Spleen (tissue), 11 donors: ENCODE measurements around the gene GNG7. TPM values are rescaled to one million over a fixed set of nuclear protein-coding genes. Genes with fewer than 3 reads are reported as not detected.
A peak's percentile ranks its signal among the peaks of the same experiment; 100 is the strongest.

Experiments
- DNase-seq: peaks from one replicate; pipeline ENCODE4 v3.0.0-alpha.2; 2020
- H3K27ac ChIP-seq, 8 donors: fragments of 200-600 bp; sonication (generic) in 7 of 8; 1 replicate in 4 of 8; 2 replicates in 4 of 8; pipeline versions ENCODE4 v1.5.0 to v1.8.0; 2016 to 2021; ENCODE audit warnings: inconsistent platforms in 4 of 8, mild to moderate bottlenecking in 4 of 8, moderate library complexity in 1 of 8
- H3K27me3 ChIP-seq, 7 donors: fragments of 200-600 bp; sonication (generic) in 6 of 7; replicated peaks in 1 of 7; 1 replicate in 4 of 7; 2 replicates in 3 of 7; pipeline versions ENCODE4 v1.5.0 to v1.8.0; 2016 to 2021; ENCODE audit warnings: inconsistent platforms in 3 of 7, mild to moderate bottlenecking in 1 of 7
- H3K36me3 ChIP-seq, 6 donors: fragments of 200-600 bp; sonication (generic) in 5 of 6; 1 replicate in 4 of 6; 2 replicates in 2 of 6; pipeline versions ENCODE4 v1.5.0 to v1.8.0; 2016 to 2021; ENCODE audit warnings: inconsistent platforms in 2 of 6
- H3K4me1 ChIP-seq, 6 donors: fragments of 200-600 bp; sonication (generic) in 5 of 6; 1 replicate in 3 of 6; 2 replicates in 3 of 6; pipeline versions ENCODE4 v1.5.0 to v1.8.0; 2016 to 2021; ENCODE audit warnings: inconsistent platforms in 3 of 6
- H3K4me3 ChIP-seq, 8 donors: fragments of 200-600 bp; sonication (generic) in 7 of 8; 1 replicate in 4 of 8; 2 replicates in 4 of 8; pipeline versions ENCODE4 v1.5.0 to v1.8.0; 2016 to 2021; ENCODE audit warnings: inconsistent platforms in 4 of 8, mild to moderate bottlenecking in 4 of 8, moderate library complexity in 2 of 8
- H3K9me3 ChIP-seq, 8 donors: fragments of 200-600 bp; sonication (generic) in 7 of 8; 1 replicate in 4 of 8; 2 replicates in 4 of 8; pipeline versions ENCODE4 v1.5.0 to v1.8.0; 2016 to 2021; ENCODE audit warnings: inconsistent platforms in 4 of 8
- POLR2A ChIP-seq, 3 donors: fragments of 450-650 bp; IDR thresholded peaks; one replicate each; pipeline ENCODE4 v1.5.1; 2017; ENCODE audit warnings: antibody characterized with exemption in 3 of 3, mild to moderate bottlenecking in 1 of 3
- POLR2AphosphoS5 ChIP-seq, 3 donors: sonication (generic); formaldehyde crosslinking; IDR thresholded peaks; one replicate each; pipeline ENCODE4 v1.5.1; 2017; ENCODE audit warnings: antibody characterized with exemption in 3 of 3
- WGBS, 5 donors: extraction: QIAGEN DNeasy Blood & Tissue Kit in 3 of 5; methylation state at CpG; one replicate each; pipeline versions ENCODE4 v1.1.5 to v1.1.7; 2013 to 2018; 5-methylcytosine and 5-hydroxymethylcytosine counted together
- intact Hi-C: fragments of 100-400 bp; cut with DNase I; formaldehyde crosslinking; loops from one replicate; pipeline ENCODE4 v1.15.0; 2023; ENCODE audit warnings: low total_unique reads
- polyA plus RNA-seq, 3 donors: library from polyadenylated mRNA; stranded (reverse); fragments of 200-250 nt; gene quantifications; one replicate each; pipeline ENCODE4 v1.2.1, GENCODE V29; 2013
- total RNA-seq, 7 donors: library from RNA; depleted of rRNA in 3 of 7; stranded (reverse); fragments of >200 nt in 3 of 7; fragmentation: NEBNext Ultra II Directional in 4 of 7; extraction: Animal tissue kit (Norgen Biotek cat#: 25700) in 4 of 7; gene quantifications; one replicate each; pipeline versions ENCODE4 v1.1.0 to v1.2.1, GENCODE V29; 2016 to 2021
- TF ChIP-seq, protein P1 (sequence below), 11 experiments: fragments of 200-600 bp in 7 of 11; fragments of 450-650 bp in 4 of 11; sonication (generic) in 4 of 11; IDR thresholded peaks in 8 of 11; conservative IDR thresholded peaks in 3 of 11; 1 replicate in 7 of 11; 2 replicates in 4 of 11; pipeline versions ENCODE4 v1.4.0 to v1.8.0; 2016 to 2021; ENCODE audit warnings: antibody characterized with exemption in 11 of 11, inconsistent platforms in 4 of 11, mild to moderate bottlenecking in 1 of 11
- donor health status: healthy with polysubstance abuse.
- donor health status: DM: no; HTN: no; CAD: no; lungs with moderate emphysema.
- donor health status: DM: no; HTN: no; CAD: no.
- donor health status: Bipolar disorder and iron deficiency.
- donor health status: healthy.
- donor health status: DM: no; HTN: no; CAD: no.
- donor health status: DM: yes; HTN: yes; CAD: no.

GNG7 gene
- total and polyA plus RNA-seq, 10 donors = 17.2 to 34.6 (median 18.9) TPM

DNA sequence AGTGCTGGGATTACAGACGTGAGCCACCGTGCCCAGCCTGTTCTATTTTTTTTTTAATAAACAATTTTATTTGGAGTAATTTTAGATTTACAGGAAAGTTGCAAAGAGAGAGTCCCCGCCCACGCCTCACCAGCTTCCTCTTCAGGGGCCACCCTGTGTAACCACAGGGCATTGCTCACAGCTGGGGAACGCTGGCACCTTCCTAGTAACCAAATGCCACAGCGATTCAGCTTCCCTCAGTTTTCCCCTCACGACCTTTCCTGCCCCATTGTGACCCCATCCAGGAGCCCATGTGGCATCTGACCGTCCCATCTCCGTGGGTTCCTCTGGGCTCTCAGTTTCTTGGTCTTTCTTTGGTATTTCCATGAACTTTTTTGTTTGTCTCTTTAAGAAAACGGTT is 83.9 kb downstream of the GNG7 start:
- TF ChIP-seq POLR2AphosphoS5 (IDR thresholded peaks at IDR 0.05) (peak; percentile 32 to 84 (median 76)), POLR2A (IDR thresholded peaks at IDR 0.05) (no peak)
- TF ChIP-seq, protein P1, sequence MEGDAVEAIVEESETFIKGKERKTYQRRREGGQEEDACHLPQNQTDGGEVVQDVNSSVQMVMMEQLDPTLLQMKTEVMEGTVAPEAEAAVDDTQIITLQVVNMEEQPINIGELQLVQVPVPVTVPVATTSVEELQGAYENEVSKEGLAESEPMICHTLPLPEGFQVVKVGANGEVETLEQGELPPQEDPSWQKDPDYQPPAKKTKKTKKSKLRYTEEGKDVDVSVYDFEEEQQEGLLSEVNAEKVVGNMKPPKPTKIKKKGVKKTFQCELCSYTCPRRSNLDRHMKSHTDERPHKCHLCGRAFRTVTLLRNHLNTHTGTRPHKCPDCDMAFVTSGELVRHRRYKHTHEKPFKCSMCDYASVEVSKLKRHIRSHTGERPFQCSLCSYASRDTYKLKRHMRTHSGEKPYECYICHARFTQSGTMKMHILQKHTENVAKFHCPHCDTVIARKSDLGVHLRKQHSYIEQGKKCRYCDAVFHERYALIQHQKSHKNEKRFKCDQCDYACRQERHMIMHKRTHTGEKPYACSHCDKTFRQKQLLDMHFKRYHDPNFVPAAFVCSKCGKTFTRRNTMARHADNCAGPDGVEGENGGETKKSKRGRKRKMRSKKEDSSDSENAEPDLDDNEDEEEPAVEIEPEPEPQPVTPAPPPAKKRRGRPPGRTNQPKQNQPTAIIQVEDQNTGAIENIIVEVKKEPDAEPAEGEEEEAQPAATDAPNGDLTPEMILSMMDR (IDR thresholded peaks at IDR 0.05 in 8 of 11, conservative IDR thresholded peaks at IDR 0.05 in 3 of 11) = peak in 5 of 11 experiments; percentile 14 to 43 (median 34)
- Histone ChIP-seq H3K9me3 (peaks cover 0 to 6% (median 2%) of the 10 kb centered on the region in 8 donors), H3K27ac (peak overlapping the region; percentile 46 to 97 (median 92)), H3K4me3 (peak overlapping the region in 1 of 8 donors; percentile 52), H3K4me1 (peaks cover 56 to 100% (median 88%) of the 10 kb centered on the region in 6 donors), H3K27me3 (no peaks in the 10 kb centered on the region), H3K36me3 (no peaks in the 10 kb centered on the region)
- peak; percentile 95 for DNase-seq
- 9 to 24% (median 18%) methylated on average over 10 of the region's 10 CpGs for WGBS, 5 donors
- intact Hi-C loops = no loop called here

DNA sequence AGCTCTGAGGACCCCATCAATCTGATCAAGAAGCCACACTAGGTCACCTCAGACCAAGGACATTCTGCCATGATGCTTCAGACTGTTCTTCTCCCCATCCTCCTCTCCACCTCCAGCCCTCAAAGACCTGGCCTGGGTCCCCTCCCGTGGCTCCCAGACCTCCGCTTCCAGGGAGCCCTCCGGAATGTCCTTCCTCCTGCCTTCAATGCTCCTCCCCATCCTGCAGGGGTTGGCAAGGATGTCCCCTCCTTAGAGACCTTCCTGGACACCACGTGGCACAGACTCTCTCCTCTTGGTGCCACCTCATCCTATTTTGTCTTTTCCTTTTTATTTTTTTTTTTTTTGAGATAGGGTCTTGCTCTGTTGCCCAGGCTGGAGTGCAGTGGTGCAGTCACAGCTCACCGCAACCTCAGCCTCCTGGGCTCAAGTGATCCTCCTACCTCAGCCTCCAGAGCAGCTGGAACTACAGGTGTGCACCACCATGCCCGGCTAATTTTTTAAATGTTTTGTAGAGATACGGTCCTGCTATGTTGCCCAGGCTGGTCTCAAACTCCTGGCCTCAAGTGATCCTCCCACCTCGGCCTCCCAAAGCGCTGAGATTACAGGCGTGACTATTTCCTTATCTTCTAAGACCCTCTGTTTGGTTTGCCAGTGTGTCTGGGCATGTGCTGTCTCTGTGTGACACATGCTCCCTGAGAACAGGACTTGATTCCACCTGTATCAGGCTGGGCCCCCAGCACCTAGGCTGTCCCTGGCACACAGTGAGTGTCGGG is 84.9 kb downstream of the GNG7 start:
- Histone ChIP-seq H3K4me1 (peaks cover 59 to 100% (median 93%) of the 10 kb centered on the region in 6 donors), H3K9me3 (peaks cover 0 to 6% (median 2%) of the 10 kb centered on the region in 8 donors), H3K27me3 (no peaks in the 10 kb centered on the region), H3K4me3 (peak overlapping the region in 1 of 8 donors; percentile 52), H3K36me3 (no peaks in the 10 kb centered on the region), H3K27ac (peak overlapping the region in 7 of 8 donors; percentile 82 to 97 (median 92))
- TF ChIP-seq, protein P1 (IDR thresholded peaks at IDR 0.05 in 8 of 11, conservative IDR thresholded peaks at IDR 0.05 in 3 of 11) = no peak
- TF ChIP-seq POLR2A (IDR thresholded peaks at IDR 0.05) = no peak
- no peak for TF ChIP-seq POLR2AphosphoS5 (IDR thresholded peaks at IDR 0.05)
- intact Hi-C loops = no loop called here
- 77 to 83% (median 81%) methylated on average over 11 of the region's 11 CpGs for WGBS, 5 donors
- DNase-seq = no peak

DNA sequence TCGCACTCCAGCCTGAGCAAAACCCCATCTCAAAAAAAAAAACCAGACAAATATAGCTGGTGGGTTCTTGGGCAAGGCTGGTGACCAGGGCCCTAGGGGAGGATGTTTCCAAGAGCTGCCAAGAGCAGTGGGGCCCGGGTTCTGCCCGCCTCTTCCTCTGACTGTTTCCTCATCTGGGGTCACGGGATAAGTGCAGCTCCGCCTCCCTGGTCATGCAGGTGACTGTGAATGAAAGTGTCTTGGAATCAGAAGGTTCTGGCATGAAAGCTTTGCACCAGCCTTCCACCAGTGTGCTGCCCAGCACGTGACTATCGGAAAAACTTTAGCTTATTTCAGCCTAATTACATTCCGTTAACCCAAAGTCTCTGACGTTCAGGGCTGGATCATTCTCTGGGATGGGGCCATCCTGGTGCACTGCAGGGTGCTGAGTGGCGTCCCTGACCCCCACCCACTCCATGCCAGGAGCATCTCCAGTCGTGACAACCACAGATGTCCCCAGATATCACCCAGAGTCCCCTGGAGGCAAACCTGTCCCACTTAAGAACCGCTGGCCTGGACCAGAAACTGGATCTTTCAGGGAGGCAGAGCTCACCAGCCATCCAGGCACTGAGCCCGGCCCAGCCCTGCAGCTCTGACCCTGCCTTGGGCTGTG is 85.6 kb downstream of the GNG7 start:
- H3K36me3 ChIP-seq = no peaks in the 10 kb centered on the region
- intact Hi-C loops = no loop called here
- H3K27ac ChIP-seq = peak overlapping the region; percentile 13 to 97 (median 92)
- H3K4me1 ChIP-seq = peaks cover 58 to 100% (median 92%) of the 10 kb centered on the region in 6 donors
- H3K27me3 ChIP-seq = no peaks in the 10 kb centered on the region
- TF ChIP-seq, protein P1 (IDR thresholded peaks at IDR 0.05 in 8 of 11, conservative IDR thresholded peaks at IDR 0.05 in 3 of 11) = no peak
- TF ChIP-seq POLR2AphosphoS5 (IDR thresholded peaks at IDR 0.05) = peak; percentile 21 to 64 (median 64)
- peak; percentile 93 for DNase-seq
- peaks cover 0 to 6% (median 2%) of the 10 kb centered on the region in 8 donors for H3K9me3 ChIP-seq
- 35 to 48% (median 36%) methylated on average over 9 to 13 of the region's 13 CpGs for WGBS, 5 donors
- H3K4me3 ChIP-seq = peak overlapping the region in 1 of 8 donors; percentile 52

DNA sequence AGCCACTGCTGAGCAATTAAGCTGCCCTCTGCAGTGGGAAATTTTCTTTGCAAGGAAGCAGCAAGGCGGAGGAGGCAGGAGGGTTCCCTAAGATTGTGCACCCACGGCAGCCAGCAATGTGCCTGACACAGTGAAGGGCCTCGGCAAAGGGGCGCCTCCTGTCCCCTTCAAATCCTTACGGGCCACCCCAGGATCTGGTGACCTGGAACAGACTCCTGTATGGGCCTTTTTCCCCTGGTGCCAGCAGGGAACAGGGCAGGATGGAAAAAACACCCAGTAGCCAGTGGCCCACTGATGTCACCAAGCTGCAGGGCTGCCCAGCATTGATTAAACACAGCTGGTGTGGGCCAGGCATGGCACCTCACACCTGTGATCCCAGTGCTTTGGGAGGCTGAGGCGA is 86.7 kb downstream of the GNG7 start:
- H3K36me3 ChIP-seq = no peaks in the 10 kb centered on the region
- H3K4me1 ChIP-seq = peaks cover 54 to 100% (median 91%) of the 10 kb centered on the region in 6 donors
- WGBS, 5 donors = 83 to 100% (median 92%) methylated on average over 2 to 6 of the region's 6 CpGs
- H3K27me3 ChIP-seq = no peaks in the 10 kb centered on the region
- TF ChIP-seq, protein P1 (IDR thresholded peaks at IDR 0.05 in 8 of 11, conservative IDR thresholded peaks at IDR 0.05 in 3 of 11) = no peak
- TF ChIP-seq POLR2AphosphoS5 (IDR thresholded peaks at IDR 0.05) (no peak), POLR2A (IDR thresholded peaks at IDR 0.05) (no peak)
- H3K4me3 ChIP-seq = peak overlapping the region in 1 of 8 donors; percentile 52
- peaks cover 0 to 6% (median 2%) of the 10 kb centered on the region in 8 donors for H3K9me3 ChIP-seq
- no peak for DNase-seq
- intact Hi-C loops = no loop called here
- H3K27ac ChIP-seq = peak overlapping the region in 6 of 8 donors; percentile 82 to 97 (median 93)
